ENCODE data around the gene PRPSAP1.

DNA sequence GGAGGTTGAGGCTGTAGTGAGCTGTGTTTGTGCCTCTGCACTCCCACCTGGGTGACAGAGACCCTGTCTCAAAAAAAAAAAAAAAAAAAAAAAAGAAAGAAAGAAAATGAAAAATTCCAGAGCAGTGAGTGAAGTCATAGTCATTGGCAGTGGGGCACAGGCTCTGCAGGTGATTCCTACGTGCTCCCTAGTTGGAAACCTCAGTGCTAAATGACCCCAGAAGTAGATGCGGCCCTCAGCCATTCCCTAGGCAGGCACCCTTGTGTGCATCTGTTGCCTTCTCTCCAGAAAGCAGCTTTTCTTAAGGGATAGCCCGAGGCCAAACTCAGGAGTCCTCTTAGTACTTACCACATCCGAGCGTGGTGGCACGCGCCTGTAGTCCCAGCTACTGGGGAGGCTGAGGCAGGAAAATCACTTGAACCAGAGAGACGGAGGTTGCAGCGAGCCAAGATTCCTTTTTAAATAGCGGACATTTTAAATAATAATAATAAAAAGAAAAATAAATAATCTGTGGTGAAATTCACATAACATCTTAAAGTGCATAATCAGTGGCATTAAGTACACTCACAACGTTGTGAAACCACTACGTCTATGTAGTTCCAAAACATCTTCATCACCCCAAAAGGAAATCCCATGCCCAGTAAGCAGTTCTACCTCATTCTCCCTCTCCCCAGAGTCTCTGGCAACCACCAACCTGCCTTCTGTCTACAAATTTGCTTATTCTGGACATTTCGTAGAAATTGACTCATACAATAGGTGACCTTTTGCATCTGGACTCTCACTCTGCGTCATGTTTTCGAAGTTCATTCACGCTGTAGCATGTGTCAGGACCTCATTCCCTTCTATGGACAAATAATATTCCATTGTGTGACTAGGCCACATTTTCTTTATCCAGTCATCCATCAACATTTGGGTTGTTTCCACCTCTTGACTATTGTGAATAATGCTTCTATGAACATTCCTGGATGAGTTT, 18.2 kb upstream of the PRPSAP1 start:
- TF ChIP-seq, protein P1, sequence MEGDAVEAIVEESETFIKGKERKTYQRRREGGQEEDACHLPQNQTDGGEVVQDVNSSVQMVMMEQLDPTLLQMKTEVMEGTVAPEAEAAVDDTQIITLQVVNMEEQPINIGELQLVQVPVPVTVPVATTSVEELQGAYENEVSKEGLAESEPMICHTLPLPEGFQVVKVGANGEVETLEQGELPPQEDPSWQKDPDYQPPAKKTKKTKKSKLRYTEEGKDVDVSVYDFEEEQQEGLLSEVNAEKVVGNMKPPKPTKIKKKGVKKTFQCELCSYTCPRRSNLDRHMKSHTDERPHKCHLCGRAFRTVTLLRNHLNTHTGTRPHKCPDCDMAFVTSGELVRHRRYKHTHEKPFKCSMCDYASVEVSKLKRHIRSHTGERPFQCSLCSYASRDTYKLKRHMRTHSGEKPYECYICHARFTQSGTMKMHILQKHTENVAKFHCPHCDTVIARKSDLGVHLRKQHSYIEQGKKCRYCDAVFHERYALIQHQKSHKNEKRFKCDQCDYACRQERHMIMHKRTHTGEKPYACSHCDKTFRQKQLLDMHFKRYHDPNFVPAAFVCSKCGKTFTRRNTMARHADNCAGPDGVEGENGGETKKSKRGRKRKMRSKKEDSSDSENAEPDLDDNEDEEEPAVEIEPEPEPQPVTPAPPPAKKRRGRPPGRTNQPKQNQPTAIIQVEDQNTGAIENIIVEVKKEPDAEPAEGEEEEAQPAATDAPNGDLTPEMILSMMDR (IDR thresholded peaks at IDR 0.05) = no peak
- TF ChIP-seq POLR2A (IDR thresholded peaks at IDR 0.05) = no peak

Measured in vagina (tissue), 2 donors.